NAMALWA (cell line): ENCODE results near the gene TBRG1.

ENCODE experiments used
- DNase-seq: peaks from one replicate; pipeline ENCODE4 v3.0.0-alpha.2; 2015; ENCODE audit warnings: low spot score

TBRG1 gene

GRCh38 chr11:124618863-124619262 is 3.8 kb upstream of the TBRG1 start:
- DNase-seq: no peak

- no peak for DNase-seq
These were observed 1.3 kb downstream of the TBRG1 start for GRCh38 chr11:124623861-124624525.

DNA sequence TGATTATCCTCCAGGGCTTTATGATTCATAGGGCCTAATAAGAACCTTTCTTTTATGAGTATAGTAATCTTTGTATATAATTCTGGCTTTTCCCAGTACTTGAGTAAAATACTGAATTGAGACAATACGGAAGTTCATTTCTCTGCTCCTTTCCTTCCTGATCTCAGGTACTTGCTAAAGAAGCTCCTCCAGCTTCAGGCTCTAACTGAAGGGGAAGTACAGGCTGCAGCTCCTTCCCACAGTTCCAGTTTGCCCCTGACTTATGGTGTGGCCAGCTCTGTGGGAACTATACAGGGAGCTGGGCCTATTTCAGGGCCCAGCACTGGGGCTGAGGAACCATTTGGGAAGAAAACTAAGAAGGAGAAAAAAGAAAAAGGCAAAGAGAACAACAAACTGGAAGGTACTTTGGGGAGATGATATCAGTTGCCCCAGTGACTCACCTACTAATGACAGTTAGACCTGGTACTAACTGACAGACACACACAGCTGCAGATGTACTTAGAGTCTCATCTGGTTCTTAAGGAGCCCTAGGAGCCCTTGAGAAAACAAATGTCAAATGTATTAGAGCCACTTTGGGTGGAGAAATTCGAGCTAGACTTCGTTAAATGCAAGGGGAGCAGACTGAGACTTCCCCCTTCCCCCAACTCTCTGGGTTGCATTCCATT is 3.0 kb downstream of the TBRG1 start:
- DNase-seq: no peak

DNA sequence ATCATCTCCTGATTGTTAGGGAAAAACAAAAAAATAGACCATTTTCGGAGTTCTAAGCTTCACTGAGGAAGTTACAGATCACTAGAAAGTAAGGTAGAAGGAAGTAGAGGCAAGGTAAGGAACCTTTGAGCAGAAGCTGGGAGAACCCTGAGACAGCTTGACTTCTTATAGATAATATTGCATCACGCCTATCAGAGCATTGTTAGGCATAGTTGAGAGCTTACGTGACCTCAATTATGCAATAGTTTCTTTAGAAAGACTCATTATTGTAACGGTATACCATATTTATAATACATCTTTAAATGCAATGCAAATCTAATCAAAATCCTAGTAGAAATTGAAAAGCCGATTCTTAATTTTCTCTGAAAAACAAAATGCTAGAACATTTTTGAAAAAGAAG is 4.9 kb downstream of the TBRG1 start:
- no peak for DNase-seq

- no peak for DNase-seq
These were observed 7.3 kb downstream of the TBRG1 start for GRCh38 chr11:124629961-124630360.

GRCh38 chr11:124633355-124633754 is 10.7 kb downstream of the TBRG1 start:
- peak; percentile 35 for DNase-seq

DNA sequence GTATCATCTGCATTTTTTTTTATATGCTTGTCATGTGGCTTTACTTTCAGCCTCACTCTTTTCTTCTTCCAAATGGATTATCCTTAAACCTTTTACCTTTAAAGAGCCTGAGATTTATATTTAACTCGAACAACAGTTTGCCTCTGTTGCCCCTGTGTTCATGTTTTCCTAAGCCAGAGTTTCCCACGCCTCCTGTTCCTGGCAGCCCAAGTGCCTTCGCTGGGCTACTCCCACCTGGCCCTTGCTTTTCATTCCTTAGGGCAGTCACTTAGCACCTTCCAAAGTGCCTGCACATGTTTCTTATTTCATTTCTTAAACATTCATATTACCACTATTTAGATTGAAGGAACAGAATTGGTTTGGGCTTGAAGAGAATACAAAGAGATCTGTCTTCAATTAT is 13.3 kb downstream of the TBRG1 start:
- no peak for DNase-seq

DNA sequence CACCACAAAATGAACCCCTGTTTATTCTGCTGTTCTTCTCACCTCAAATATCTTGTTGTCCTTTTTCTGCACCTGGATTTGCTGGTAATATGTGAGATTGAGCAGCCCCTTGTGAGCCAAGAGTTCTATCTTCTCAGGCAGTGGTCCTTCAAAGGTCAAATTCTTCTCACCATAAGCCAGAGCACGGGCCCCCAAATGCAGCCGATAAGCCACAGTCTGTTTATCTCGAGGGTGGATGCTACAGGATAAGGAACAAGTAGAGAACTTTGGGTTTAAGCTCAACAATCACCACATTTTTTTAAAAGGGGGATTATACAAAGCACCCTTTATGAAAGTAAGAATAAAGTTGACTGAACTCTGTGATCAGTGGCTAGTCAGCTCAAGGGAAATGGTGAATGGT is 15.8 kb downstream of the TBRG1 start:
- DNase-seq: no peak

GRCh38 chr11:124639186-124639585 is 16.5 kb downstream of the TBRG1 start:
- no peak for DNase-seq

DNA sequence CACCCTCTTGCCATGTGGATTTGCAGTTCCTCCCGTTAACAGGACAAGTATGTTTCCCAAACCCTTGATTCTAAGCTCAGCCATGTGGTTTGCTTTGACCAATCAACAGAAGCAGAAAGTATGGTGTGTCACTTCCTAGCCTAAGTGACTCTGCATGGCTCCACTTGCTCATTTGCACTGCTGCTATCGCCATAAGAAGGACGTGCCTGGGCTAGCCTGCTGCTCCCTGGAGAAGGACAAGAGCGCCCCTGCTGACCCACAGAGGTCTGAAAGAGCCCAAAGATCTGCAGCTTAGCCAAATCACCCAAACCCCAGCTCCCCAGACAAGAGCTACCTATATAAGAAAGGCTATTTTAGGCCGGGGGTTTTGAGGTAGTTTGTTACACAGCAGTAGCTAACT is 18.0 kb downstream of the TBRG1 start:
- no peak for DNase-seq

GRCh38 chr11:124642628-124643027 is 20.0 kb downstream of the TBRG1 start:
- no peak for DNase-seq

DNA sequence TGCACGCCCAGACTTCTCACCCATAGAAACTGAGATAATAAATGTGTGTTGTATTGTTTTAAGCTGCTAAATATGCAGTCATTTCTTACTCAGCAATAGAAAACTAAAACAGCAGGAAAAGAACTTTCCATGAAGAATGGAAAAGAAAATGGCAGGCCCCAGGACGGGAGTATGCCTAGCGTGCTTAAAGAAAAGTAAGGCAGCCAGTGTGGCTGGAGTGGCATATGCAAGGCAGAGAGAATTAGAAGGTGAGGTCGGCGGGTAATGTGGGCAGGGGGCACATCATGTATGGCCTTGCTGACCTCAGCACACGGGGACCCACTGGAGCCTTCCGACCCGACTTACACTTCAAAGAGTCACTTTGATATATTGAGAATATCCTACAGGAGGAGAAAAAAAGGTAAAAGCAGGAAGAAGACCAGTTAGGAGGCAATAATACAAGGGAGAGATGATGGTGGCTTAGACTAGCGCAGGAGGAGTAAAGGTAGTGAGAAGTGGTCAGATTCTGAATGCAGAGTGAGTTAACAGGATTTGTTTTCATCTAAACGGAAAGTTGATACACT is 20.5 kb downstream of the TBRG1 start:
- DNase-seq: no peak

DNA sequence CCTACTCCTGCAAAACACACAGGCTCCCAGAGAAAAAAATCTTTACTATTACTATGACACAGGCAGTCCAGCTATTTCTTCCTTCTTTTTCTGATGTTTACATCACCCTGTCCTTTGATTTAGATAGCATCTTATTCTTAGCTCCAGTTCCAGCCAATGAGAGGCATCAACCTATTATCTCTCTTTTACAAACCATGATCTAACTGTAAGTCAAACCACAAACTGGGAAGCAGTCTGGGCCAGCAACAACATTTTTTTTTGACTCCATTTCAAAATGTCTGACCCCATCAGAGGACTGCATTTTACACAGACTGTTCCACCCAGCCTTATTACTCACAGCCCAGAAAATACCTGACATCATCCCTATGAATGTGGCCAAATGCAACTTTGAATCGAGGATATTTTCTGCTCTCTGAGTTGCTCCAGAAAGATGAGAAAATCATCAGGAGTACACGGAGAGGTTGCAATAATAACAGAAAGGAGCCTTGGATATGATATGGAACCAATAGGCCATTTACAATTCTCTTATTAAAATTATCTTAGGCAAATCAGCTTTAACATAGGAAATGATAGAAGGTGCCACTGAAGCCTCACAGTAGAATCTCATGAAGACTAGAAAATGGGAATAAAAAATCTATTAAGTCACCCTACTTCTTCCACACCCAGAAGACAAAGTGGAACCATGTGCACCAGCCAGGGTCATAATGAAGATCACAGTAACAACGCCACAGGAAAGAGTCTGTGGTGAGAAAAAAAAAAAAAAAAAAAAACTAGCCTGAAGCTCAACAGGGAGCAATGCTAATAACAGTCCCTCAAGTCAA is 21.2 kb downstream of the TBRG1 start:
- no peak for DNase-seq

GRCh38 chr11:124644426-124645280 is 22.0 kb downstream of the TBRG1 start:
- DNase-seq: peak; percentile 49

GRCh38 chr11:124646148-124646547 is 23.5 kb downstream of the TBRG1 start:
- peak; percentile 61 for DNase-seq

GRCh38 chr11:124648610-124649009 is 25.9 kb downstream of the TBRG1 start:
- no peak for DNase-seq

- DNase-seq: no peak
These were observed 34.3 kb downstream of the TBRG1 start for GRCh38 chr11:124656774-124657630.

DNA sequence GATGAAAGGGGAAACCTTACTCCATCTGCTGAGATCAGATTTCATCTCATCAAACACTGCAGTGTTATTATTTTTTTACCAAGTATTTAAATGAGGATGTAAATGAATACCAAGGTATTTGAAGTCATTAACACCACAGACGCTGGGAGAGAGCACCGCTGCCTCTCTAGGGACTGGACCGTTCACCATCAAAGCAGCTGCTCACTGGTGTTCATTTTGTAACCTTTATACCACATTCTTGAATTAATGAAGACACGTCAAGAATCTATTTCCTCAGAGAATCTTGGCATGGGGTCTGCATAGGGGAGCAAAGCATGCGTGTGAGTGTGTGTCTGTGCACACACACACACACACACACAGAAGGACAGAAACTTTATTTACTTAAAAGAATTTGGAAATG is 35.2 kb downstream of the TBRG1 start:
- no peak for DNase-seq

- DNase-seq: no peak
These were observed 35.8 kb downstream of the TBRG1 start for GRCh38 chr11:124658501-124658900.

DNA sequence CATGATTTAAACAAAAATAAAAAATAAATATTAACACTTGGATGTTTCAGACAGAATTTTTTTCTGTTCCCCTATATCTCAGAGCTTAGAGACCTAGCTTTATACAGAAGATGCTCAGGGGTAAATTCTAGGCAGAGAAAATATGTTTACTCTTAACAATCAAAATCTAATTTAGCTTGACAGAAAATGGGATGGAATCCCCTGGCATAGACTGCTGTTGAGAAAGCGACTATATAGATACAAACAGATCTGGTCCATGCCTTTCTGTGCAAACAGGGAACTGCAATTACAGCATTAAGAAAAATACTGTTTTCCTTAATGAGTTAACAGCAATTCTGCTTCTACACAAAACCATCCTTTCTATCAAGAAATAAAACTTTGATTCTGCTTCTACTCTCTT is 36.3 kb downstream of the TBRG1 start:
- no peak for DNase-seq

GRCh38 chr11:124661553-124661952 is 38.9 kb downstream of the TBRG1 start:
- DNase-seq: no peak
